ENCODE results near the gene NUDT13. TPM values are rescaled to one million over a fixed set of nuclear protein-coding genes. Genes with fewer than 3 reads are reported as not detected.

NUDT13 gene
- total RNA-seq, 2 donors from 2014 or later = 0.56 to 0.68 TPM

DNA sequence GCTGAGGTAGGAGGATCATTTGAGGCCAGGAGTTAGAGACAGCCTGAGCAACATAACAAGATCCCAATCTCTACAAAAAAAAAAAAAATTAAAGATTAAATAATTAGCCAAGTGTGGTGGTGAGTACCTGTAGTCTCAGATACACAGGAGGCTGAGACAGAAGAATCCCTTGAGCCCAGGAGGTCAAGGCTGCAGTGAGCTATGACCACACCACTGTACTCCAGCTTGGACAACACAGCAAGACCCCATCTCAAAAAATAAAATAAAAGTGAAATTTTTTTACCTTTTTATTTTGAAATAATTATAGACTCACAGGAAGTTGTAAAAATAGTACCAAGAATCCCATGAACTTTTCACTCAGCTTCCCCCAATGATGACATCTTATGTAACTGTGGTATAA lies 62.6 kb downstream of the NUDT13 start:
- H3K27me3 ChIP-seq (replicated peaks; ENCODE audit: insufficient read depth) = no peaks in the 10 kb centered on the region
- no peak for DNase-seq (ENCODE audit: low spot score)
- H3K4me1 ChIP-seq (ENCODE audit: control insufficient read depth in 1 of 2, low read depth in 2 of 2) = peaks cover 5% of the 10 kb centered on the region in 2 donors
- TF ChIP-seq, protein P1, sequence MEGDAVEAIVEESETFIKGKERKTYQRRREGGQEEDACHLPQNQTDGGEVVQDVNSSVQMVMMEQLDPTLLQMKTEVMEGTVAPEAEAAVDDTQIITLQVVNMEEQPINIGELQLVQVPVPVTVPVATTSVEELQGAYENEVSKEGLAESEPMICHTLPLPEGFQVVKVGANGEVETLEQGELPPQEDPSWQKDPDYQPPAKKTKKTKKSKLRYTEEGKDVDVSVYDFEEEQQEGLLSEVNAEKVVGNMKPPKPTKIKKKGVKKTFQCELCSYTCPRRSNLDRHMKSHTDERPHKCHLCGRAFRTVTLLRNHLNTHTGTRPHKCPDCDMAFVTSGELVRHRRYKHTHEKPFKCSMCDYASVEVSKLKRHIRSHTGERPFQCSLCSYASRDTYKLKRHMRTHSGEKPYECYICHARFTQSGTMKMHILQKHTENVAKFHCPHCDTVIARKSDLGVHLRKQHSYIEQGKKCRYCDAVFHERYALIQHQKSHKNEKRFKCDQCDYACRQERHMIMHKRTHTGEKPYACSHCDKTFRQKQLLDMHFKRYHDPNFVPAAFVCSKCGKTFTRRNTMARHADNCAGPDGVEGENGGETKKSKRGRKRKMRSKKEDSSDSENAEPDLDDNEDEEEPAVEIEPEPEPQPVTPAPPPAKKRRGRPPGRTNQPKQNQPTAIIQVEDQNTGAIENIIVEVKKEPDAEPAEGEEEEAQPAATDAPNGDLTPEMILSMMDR (IDR thresholded peaks at IDR 0.05) = no peak
- ATAC-seq (ENCODE audit: insufficient number of reproducible peaks, low FRiP score, low read depth) = no peak
- H3K36me3 ChIP-seq = peaks cover 6% of the 10 kb centered on the region
- no peak overlapping the region for H3K27ac ChIP-seq
- no peaks in the 10 kb centered on the region for H3K9me3 ChIP-seq
- H3K4me3 ChIP-seq = no peak overlapping the region

DNA sequence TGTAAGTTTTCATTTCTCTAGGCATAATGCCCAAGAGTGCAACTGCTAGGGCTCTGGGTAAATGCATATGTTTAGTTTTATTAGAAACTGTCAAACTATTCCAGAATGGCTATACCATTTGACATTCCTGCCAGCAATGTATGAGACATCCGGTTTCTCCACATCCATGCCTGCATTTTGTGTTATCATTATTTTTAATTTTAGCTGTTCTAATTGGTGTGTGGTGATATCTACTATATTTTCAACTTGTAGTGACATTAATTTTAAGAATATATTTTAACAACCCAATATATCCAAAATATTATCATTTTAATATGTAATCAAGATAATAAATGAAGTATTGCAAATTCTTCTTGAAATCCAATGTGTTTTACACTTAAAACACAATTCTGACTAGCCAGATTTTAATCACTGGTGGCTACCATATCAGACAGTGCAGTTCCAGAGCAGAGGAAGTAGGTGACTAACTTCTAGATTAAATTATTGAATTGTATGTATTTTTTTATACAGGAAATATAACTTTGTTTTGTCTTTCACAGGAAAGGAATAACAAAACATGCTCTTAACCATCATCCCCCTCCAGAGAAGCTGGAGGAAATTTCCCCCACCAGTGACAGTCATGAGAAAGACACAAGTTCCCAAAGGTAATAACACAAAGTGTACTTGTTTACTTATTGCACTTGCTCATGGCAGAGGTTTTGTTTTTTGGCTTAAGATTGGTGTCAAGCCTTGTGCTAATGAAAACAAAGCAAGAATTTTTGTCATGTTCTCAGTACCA lies 64.1 kb downstream of the NUDT13 start:
- Histone ChIP-seq H3K4me3 (no peak overlapping the region), H3K4me1 (ENCODE audit: control insufficient read depth in 1 of 2, low read depth in 2 of 2) (no peaks in the 10 kb centered on the region), H3K27ac (no peak overlapping the region), H3K36me3 (peaks cover 8% of the 10 kb centered on the region), H3K9me3 (no peaks in the 10 kb centered on the region), H3K27me3 (replicated peaks; ENCODE audit: insufficient read depth) (no peaks in the 10 kb centered on the region)
- ATAC-seq (ENCODE audit: insufficient number of reproducible peaks, low FRiP score, low read depth) (no peak), DNase-seq (ENCODE audit: low spot score) (no peak)
- TF ChIP-seq, protein P1 (IDR thresholded peaks at IDR 0.05) = no peak

Other genes starting within 250 kb of the NUDT13 start
- not detected for gene OIT3, start 216.7 kb upstream of the NUDT13 start, total RNA-seq
- not detected for gene PLA2G12B, start 155.6 kb upstream of the NUDT13 start, total RNA-seq
- gene P4HA1, start 13.6 kb upstream of the NUDT13 start, total RNA-seq = 10 to 100 TPM; 24.4 to 37.0 TPM
- 10 to 100 TPM; 34.8 to 39.2 TPM for gene ECD, start 57.6 kb downstream of the NUDT13 start, total RNA-seq
- gene FAM149B1, start 57.7 kb downstream of the NUDT13 start, total RNA-seq = 10 to 100 TPM in 1 of 2 donors, 1 to 10 TPM in 1; 9.0 to 13.1 TPM
- gene DNAJC9, start 136.8 kb downstream of the NUDT13 start, total RNA-seq = 10 to 100 TPM; 13.9 to 17.8 TPM
- gene MRPS16, start 142.2 kb downstream of the NUDT13 start, total RNA-seq = 10 to 100 TPM; 29.3 to 41.2 TPM
- gene CFAP70, start 248.4 kb downstream of the NUDT13 start, total RNA-seq = 1 to 10 TPM; 1.9 to 3.4 TPM